ENCODE data around the gene SLC24A3.

DNA sequence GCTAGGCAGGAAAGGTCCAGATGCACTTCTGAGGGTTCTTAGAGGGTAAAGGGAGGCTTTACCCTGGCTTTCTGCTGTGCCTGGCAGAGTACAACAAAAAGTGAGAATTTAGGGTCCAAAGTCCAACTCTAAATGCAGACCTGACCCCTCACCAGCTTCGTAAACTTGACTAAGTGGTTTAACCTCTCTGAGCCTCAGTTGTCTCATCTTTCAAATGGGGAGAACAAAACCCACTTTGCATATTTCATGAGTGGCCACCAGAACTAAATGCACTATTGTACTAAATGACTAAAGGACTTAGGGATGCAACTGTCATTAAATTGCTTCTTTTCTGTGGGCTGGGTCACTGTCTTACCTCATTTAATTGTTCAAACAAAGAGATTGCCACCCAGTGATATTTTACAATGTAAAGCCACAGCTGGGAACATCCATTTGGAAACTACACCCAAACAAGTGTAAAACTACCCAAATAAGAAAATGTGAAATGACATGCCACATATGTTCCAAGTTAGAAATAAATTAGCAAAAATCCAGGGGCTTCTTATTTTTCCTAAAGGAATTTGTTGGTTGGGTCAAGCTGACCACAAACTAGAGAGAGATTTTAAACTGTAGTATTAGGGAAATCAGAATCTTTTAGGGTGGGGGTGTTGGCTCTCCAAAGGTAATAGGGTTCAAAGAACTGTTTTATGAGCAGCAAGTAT, 497.3 kb downstream of the SLC24A3 start:
- TF ChIP-seq, protein P1, sequence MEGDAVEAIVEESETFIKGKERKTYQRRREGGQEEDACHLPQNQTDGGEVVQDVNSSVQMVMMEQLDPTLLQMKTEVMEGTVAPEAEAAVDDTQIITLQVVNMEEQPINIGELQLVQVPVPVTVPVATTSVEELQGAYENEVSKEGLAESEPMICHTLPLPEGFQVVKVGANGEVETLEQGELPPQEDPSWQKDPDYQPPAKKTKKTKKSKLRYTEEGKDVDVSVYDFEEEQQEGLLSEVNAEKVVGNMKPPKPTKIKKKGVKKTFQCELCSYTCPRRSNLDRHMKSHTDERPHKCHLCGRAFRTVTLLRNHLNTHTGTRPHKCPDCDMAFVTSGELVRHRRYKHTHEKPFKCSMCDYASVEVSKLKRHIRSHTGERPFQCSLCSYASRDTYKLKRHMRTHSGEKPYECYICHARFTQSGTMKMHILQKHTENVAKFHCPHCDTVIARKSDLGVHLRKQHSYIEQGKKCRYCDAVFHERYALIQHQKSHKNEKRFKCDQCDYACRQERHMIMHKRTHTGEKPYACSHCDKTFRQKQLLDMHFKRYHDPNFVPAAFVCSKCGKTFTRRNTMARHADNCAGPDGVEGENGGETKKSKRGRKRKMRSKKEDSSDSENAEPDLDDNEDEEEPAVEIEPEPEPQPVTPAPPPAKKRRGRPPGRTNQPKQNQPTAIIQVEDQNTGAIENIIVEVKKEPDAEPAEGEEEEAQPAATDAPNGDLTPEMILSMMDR (IDR thresholded peaks at IDR 0.05; ENCODE audit: low read depth, low read length), result no peak
- no peak for TF ChIP-seq EZH2phosphoT487 (IDR thresholded peaks at IDR 0.05; ENCODE audit: low read depth)
